Skeletal muscle tissue (tissue), 4 donors: ENCODE measurements around the gene LACRT. TPM values are rescaled to one million over a fixed set of nuclear protein-coding genes. Genes with fewer than 3 reads are reported as not detected.
"Not testable (repeated sequence)": the region's sequence is repeated elsewhere in the genome, so short reads cannot be mapped to it uniquely, and the experiment has no call there.

Experiments
- H3K27ac ChIP-seq: one replicate; pipeline ENCODE4 v1.7.0; 2013; ENCODE audit warnings: mild to moderate bottlenecking, low read depth, low read length, inconsistent platforms
- H3K27me3 ChIP-seq, 3 donors: one replicate each; pipeline ENCODE4 v1.7.0; 2013; ENCODE audit warnings: low read length in 3 of 3; ENCODE audit not compliant: control insufficient read depth in 3 of 3, insufficient read depth in 3 of 3
- H3K36me3 ChIP-seq, 3 donors: one replicate each; pipeline ENCODE4 v1.7.0; 2013; ENCODE audit warnings: low read length in 3 of 3; ENCODE audit not compliant: control insufficient read depth in 3 of 3, insufficient read depth in 3 of 3
- H3K4me1 ChIP-seq, 3 donors: one replicate each; pipeline ENCODE4 v1.7.0; 2013; ENCODE audit warnings: low read length in 3 of 3, mild to moderate bottlenecking in 3 of 3; ENCODE audit not compliant: control insufficient read depth in 3 of 3, insufficient read depth in 3 of 3
- H3K4me3 ChIP-seq, 3 donors: one replicate each; pipeline ENCODE4 v1.7.0; 2013; ENCODE audit warnings: low read length in 3 of 3
- H3K9ac ChIP-seq, 3 donors: one replicate each; pipeline ENCODE4 v1.7.0; 2013; ENCODE audit warnings: low read length in 3 of 3, mild to moderate bottlenecking in 3 of 3, moderate library complexity in 2 of 3, low read depth in 1 of 3
- H3K9me3 ChIP-seq, 3 donors: one replicate each; pipeline ENCODE4 v1.7.0; 2013; ENCODE audit warnings: low read length in 3 of 3; ENCODE audit not compliant: control insufficient read depth in 3 of 3
- total RNA-seq: library from RNA; depleted of rRNA; stranded (reverse); fragments of >200 nt; gene quantifications from one replicate; pipeline ENCODE4 v1.2.3, GENCODE V29; 2014
- donor health status: Osteomylitis.

The LACRT gene
- not detected for total RNA-seq

GRCh38 chr12:54634795-54635194, at the start of gene LACRT:
Gene LACRT, minus strand, starts transcription at chr12:54634895. Its CDS starts 54 bp downstream, at chr12:54634841.
- Histone ChIP-seq H3K27me3 (peaks cover 0 to 6% (median 2%) of the 10 kb centered on the region in 3 donors), H3K4me3 (no peak within 1 kb of the TSS), H3K36me3 (no peaks in the 10 kb centered on the region), H3K27ac (no peak within 1 kb of the TSS), H3K9ac (no peak within 1 kb of the TSS), H3K4me1 (no peaks in the 10 kb centered on the region), H3K9me3 (no peaks in the 10 kb centered on the region)

DNA sequence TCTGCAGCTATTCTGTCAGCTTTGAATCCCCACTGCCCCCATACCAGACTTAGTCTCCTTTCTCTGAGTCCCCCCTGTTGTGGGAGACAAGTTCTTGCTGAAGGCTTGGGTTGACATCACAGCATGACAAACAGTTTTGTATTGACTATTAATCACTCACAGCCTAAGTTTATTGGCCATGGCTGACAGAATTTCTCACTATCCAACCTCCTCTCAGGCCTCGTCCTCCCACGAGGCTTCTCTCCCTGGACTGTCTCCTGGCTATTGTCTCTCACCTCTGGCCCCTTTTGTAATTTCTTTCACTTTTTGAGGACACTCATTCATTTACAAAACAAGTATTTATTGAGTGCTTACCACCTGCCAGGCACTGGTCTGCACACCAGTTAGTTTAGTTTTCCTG, 48.7 kb upstream of the LACRT start:
- Histone ChIP-seq H3K27me3 (peaks cover 6 to 18% (median 15%) of the 10 kb centered on the region in 3 donors), H3K4me1 (peaks cover 0 to 5% (median 5%) of the 10 kb centered on the region in 3 donors), H3K4me3 (no peak overlapping the region), H3K36me3 (no peaks in the 10 kb centered on the region), H3K9ac (no peak overlapping the region), H3K27ac (no peak overlapping the region), H3K9me3 (peaks cover 0 to 2% (median 0%) of the 10 kb centered on the region in 3 donors)

GRCh38 chr12:54682674-54683073, 48.0 kb upstream of the LACRT start:
- peaks cover 6 to 15% (median 14%) of the 10 kb centered on the region in 3 donors for H3K27me3 ChIP-seq
- H3K27ac ChIP-seq, result no peak overlapping the region

GRCh38 chr12:54680374-54680773, 45.7 kb upstream of the LACRT start:
- H3K9ac ChIP-seq, result no peak overlapping the region
- no peaks in the 10 kb centered on the region for H3K36me3 ChIP-seq
- no peaks in the 10 kb centered on the region for H3K9me3 ChIP-seq
- H3K4me1 ChIP-seq, result peaks cover 0 to 5% (median under 1%) of the 10 kb centered on the region in 3 donors
- H3K27me3 ChIP-seq, result peaks cover 6 to 15% (median 10%) of the 10 kb centered on the region in 3 donors
- no peak overlapping the region for H3K27ac ChIP-seq
- no peak overlapping the region for H3K4me3 ChIP-seq

More at GRCh38 chr12:54682674-54683073, 48.0 kb upstream of the LACRT start:
- Histone ChIP-seq H3K4me3 (no peak overlapping the region), H3K4me1 (peaks cover 0 to 5% (median 5%) of the 10 kb centered on the region in 3 donors), H3K9ac (no peak overlapping the region), H3K9me3 (peaks cover 0 to 2% (median 0%) of the 10 kb centered on the region in 3 donors), H3K36me3 (no peaks in the 10 kb centered on the region)

DNA sequence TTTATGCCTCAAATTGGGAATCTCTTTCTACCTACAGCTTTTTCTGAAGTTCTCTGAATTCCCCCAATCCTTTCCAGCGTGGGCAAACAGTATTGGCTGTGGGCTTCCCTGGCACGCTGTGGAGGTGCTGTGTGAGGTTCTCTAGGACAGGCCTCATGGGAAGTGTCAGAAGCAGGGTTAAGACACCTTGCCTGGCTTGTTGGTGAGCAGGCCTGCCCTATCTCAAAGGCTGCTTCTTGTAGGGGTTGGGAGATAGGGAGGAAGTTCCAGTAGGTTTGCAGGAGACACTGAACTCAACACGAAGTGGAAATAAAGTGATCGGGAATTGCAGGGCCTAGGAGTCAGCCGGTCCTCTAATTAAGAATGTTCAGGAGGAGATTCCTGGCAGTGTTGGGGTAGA, 43.4 kb upstream of the LACRT start:
- Histone ChIP-seq H3K9me3 (no peaks in the 10 kb centered on the region), H3K27me3 (peaks cover 0 to 9% (median 0%) of the 10 kb centered on the region in 3 donors), H3K4me3 (no peak overlapping the region), H3K4me1 (no peaks in the 10 kb centered on the region), H3K36me3 (no peaks in the 10 kb centered on the region), H3K27ac (no peak overlapping the region), H3K9ac (no peak overlapping the region)

DNA sequence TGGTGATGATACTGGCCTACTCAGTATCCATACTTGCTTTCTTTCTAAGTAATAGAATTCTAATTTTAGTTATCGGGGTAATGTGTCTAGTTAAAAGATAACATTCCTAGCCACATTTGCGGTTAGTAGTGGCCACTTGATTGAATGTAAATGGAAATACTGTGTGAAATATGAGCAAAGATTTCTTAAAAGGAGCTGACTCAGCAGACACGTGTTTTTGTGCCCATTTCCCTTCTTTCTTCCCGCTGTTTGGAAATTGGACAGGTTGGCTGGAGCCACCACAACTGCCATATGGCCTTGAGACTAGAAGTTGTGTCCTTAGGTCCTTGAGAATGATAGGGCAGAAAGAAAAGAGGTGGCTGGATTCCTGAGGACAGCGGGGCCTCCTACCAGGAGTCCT, 33.2 kb upstream of the LACRT start:
- Histone ChIP-seq H3K9me3 (no peaks in the 10 kb centered on the region), H3K4me3 (no peak overlapping the region), H3K27ac (no peak overlapping the region), H3K36me3 (no peaks in the 10 kb centered on the region), H3K9ac (no peak overlapping the region), H3K4me1 (no peaks in the 10 kb centered on the region), H3K27me3 (no peaks in the 10 kb centered on the region)

- Histone ChIP-seq H3K9me3 (no peaks in the 10 kb centered on the region), H3K9ac (no peak overlapping the region), H3K27ac (no peak overlapping the region), H3K36me3 (no peaks in the 10 kb centered on the region), H3K4me1 (peaks cover 0 to 2% (median 0%) of the 10 kb centered on the region in 3 donors), H3K4me3 (no peak overlapping the region), H3K27me3 (no peaks in the 10 kb centered on the region)
Measured at GRCh38 chr12:54666008-54666407, 31.3 kb upstream of the LACRT start.

DNA sequence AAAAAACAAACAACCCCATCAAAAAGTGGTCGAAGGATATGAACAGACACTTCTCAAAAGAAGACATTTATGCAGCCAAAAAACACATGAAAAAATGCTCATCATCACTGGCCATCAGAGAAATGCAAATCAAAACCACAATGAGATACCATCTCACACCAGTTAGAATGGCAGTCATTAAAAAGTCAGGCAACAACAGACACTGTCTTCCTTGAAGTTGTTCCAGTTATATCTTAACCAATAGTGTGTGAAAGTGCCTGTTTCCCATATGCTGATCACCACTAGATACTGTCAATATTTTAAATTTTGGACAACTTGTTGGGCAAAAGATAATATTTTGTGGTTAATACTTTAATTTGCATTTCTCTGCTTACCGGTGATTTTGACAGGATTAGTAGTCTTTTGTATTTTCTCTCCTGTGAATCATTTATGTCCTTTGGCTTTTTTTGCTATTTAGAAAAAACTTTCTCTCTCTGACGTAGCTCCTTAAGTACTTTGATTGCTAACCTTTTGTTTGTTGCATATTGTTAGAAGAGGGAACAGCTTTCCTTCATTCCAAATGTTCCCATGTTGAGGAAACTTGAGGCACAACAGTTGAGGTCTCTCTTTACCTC, 30.4 kb upstream of the LACRT start:
- H3K4me3 ChIP-seq, H3K9ac ChIP-seq, H3K9me3 ChIP-seq, H3K36me3 ChIP-seq, H3K27ac ChIP-seq, H3K27me3 ChIP-seq, H3K4me1 ChIP-seq: not testable (repeated sequence)

DNA sequence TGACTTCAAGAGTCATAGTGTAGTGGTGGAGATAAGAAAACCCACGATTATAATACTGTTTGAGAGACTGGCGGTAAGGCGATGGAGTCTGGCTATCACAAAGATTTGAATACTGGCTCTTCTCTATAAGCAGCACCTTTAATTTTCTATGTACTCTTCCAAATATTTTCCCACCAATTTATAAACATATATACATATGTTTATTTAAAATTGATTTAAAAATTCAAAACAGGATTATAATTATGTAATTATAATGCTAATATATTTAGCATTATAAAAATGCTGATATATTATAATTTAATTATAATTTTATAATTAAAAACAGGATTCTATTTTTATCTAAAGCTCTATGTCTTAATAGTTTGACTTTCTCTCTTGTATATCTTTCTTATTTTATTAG, 28.9 kb upstream of the LACRT start:
- peaks cover 0 to 7% (median 5%) of the 10 kb centered on the region in 3 donors for H3K4me1 ChIP-seq
- H3K27ac ChIP-seq, result no peak overlapping the region
- no peak overlapping the region for H3K9ac ChIP-seq
- no peaks in the 10 kb centered on the region for H3K36me3 ChIP-seq
- H3K27me3 ChIP-seq, result peaks cover 0 to 3% (median 3%) of the 10 kb centered on the region in 3 donors
- no peaks in the 10 kb centered on the region for H3K9me3 ChIP-seq
- no peak overlapping the region for H3K4me3 ChIP-seq

DNA sequence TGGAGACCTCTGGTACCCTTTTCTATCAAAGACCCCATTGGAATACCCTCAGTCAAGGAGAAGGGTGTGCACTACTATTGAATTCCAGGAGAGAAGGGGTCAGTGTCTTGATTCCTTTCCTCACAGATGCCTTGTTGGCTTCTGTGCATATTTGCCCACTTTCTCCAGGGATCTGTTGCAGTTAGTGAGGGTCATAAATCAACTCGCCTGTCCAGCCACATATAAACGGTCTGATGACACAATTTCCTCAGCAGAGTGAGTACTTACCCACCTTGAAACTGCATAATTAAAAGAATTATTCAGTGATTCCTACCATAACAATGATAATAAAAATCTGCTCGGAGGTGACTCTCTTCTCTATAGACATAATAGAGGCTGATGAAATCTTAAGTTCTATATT, 27.3 kb upstream of the LACRT start:
- H3K9me3 ChIP-seq, result no peaks in the 10 kb centered on the region
- no peak overlapping the region for H3K9ac ChIP-seq
- no peaks in the 10 kb centered on the region for H3K36me3 ChIP-seq
- H3K4me1 ChIP-seq, result peaks cover 0 to 7% (median 5%) of the 10 kb centered on the region in 3 donors
- H3K27ac ChIP-seq, result no peak overlapping the region
- no peak overlapping the region for H3K4me3 ChIP-seq
- H3K27me3 ChIP-seq, result peaks cover 0 to 6% (median 3%) of the 10 kb centered on the region in 3 donors
